Measurements from ENCODE around the gene IL19.

The IL19 gene

GRCh38 chr1:206800411-206800810 is 29.8 kb downstream of the IL19 start:
- no peak for DNase-seq (ENCODE audit: low read depth in 2 of 2)

GRCh38 chr1:206800891-206801290 is 30.3 kb downstream of the IL19 start:
- DNase-seq (ENCODE audit: low read depth in 2 of 2), result no peak

- no peak for DNase-seq (ENCODE audit: low read depth in 2 of 2)
Measured at GRCh38 chr1:206801467-206801866, 30.9 kb downstream of the IL19 start.

- DNase-seq (ENCODE audit: low read depth in 2 of 2), result no peak
Measured at GRCh38 chr1:206802401-206802800, 31.8 kb downstream of the IL19 start.

DNA sequence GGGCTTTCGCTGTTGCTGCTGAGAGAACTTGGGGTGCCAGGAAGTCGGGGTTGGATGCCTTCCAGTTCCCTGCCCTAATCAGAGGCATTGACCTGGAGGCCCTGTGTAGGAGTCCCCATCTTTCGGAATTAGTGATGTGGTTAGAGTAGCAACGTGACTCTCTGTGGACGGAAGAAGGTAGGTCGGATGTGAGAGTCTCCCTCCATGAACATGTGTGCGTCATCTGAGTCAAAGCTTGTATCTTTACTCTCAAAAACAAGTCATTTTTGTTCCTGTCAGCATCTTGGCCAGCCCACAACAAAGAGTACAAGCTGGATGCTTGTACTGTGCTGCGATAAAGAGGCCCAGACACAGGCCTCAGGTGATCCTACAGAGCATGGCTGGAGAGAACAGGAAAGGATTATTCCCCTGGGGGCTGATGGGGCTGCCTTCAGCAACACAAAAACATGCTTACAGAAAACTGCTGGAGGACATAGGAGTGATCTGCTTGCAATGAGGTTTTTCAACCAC is 32.7 kb downstream of the IL19 start:
- peak; percentile 47 to 55 for DNase-seq (ENCODE audit: low read depth in 2 of 2)

DNA sequence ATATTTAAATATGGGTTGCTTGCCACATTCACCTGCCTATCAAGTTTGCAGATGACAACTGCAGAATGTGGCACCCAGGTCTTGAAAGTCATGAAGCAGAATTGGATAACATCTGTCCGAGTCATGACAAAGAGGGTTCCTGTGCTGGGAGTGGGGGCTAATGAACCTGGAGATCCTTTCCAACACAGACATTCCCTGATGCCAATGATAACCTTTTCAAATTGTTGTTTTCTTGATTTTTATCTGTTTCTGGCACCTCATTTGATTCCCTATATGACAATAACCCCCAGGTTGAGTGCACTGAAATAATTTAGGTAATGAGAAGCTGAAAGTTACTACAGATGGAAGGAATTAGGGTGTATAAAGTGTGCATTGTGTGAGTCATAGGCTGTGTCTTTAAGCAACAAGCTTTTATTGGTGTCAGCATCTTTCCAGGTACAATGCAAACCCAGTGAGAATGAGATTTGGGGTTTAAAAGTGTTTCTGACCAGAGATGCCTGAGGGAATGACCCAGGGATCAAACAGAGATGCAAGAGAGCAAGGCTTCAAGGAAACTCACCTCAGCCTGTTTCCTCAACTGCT is 33.7 kb downstream of the IL19 start:
- DNase-seq (ENCODE audit: low read depth in 2 of 2), result no peak

DNA sequence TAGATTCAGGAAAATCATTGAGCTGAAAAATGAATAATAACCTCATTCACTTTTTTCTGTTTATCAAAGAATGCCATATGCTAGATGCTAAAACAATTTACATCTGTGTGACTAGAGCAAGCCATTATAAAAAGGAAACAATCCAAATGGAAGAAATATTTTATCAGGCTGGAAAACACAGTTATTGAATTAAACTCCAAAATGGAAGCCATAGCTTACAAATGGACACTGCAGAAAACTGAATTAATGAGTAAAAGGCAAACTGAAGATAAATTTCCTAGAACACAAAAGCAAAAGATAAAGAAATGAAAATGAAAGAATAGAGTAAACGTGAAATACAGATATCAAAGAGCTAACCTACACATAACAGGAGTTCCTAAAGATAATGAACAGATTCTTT is 34.8 kb downstream of the IL19 start:
- DNase-seq (ENCODE audit: low read depth in 2 of 2), result no peak

GRCh38 chr1:206808615-206809014 is 38.0 kb downstream of the IL19 start:
- no peak for DNase-seq (ENCODE audit: low read depth in 2 of 2)

DNA sequence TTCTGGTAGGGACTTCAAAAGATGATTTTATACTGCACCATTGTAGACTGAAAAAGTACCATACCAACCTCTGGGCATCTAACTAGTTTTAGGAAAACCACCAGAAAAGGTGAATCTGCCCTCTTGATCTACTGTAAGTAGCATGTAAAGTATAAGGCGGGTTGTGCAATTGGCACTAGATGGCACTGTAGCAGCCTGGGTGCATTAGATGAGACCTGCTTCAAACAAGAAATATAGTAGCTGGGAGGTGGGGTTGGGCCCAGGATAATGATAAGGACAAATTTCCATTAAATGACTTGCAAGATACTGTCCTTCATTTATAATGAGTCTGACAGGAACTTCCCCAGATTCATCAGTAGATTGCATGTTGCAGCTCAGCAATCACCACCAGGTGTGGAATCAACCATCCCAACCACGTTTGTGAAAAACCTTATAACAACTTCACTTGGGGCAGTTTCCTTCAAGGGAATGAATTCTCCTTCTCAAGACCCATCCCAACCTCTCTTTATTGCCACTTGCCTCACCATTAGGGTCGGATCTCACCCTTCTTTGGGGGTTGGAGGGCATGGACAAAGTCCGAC is 39.0 kb downstream of the IL19 start:
- DNase-seq (ENCODE audit: low read depth in 2 of 2), result no peak

- DNase-seq (ENCODE audit: low read depth in 2 of 2), result no peak
Measured at GRCh38 chr1:206812471-206812870, 41.9 kb downstream of the IL19 start.

DNA sequence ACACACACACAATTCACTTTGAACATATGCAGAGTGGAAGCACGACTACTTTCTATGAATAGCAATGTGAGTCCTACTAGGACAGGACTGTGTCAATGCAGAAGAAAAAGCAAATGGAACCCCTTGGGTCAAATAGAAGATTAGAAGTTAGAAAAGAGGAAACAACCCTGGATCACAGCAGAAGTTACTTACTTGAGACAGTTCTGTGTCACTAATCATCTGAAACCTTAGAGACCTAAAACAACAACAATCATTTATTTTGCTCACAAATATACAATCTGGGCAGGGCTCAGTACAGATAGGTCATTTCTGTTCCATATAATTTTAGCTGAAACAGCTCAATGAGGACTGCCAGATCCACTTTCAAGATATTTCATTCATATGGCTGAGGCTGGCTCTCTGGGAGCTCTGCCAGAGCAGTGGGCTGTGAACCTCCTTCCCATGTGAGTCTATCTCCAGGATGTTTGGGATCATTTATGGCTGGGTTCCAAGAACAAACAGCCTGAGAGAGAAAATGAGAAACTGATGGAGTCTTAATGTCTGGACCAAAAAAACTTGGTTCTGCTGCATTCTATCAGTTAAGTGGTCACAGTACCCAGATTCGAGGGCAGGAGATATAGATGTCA is 44.3 kb downstream of the IL19 start:
- no peak for DNase-seq (ENCODE audit: low read depth in 2 of 2)

GRCh38 chr1:206816390-206817287 is 46.1 kb downstream of the IL19 start:
- DNase-seq (ENCODE audit: low read depth in 2 of 2), result no peak

- no peak for DNase-seq (ENCODE audit: low read depth in 2 of 2)
Measured at GRCh38 chr1:206821493-206821892, 50.9 kb downstream of the IL19 start.

DNA sequence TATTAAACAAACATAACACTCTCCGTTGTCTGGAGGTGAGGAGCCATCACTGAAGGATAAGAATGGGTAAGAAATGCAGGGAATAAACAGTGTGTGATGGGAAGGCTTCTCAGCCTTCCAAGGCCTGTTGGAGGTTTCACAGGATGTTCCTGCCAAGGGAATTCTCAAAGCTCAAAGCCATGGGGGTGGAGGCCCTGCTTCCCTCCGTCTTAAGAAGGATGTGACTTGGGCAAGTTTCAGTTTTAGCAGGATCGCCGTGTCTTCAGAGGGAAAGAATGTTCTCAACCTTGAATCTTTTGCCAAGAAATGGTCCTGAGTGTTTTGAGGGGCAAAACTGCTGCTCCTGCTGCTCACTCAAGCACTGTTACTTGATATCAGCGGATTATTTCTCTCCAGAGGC is 53.2 kb downstream of the IL19 start:
- no peak for DNase-seq (ENCODE audit: low read depth in 2 of 2)

- no peak for DNase-seq (ENCODE audit: low read depth in 2 of 2)
Measured at GRCh38 chr1:206824331-206824730, 53.8 kb downstream of the IL19 start.

- no peak for DNase-seq (ENCODE audit: low read depth in 2 of 2)
Measured at GRCh38 chr1:206826394-206826793, 55.8 kb downstream of the IL19 start.

DNA sequence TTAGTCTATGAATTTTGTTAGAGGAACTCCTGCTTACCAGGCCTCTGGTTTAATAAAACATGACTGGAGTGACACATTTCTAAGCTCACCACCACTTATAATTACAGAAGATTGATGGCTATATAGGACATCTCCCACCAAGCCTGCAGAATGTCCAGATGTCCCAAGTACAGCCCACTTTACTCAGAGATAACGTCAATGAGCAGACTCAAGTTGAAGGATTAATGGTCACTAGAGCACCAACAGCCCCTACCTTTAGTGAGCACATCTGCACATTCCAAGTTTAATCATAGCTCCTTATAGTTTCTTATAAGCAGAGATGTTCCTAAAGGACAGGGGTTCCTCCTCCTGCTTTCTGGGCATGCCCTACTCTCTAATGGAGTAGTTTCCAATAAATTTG is 57.5 kb downstream of the IL19 start:
- no peak for DNase-seq (ENCODE audit: low read depth in 2 of 2)

- DNase-seq (ENCODE audit: low read depth in 2 of 2), result no peak
Measured at GRCh38 chr1:206828765-206829164, 58.2 kb downstream of the IL19 start.

- no peak for DNase-seq (ENCODE audit: low read depth in 2 of 2)
Measured at GRCh38 chr1:206829282-206829681, 58.7 kb downstream of the IL19 start.

DNA sequence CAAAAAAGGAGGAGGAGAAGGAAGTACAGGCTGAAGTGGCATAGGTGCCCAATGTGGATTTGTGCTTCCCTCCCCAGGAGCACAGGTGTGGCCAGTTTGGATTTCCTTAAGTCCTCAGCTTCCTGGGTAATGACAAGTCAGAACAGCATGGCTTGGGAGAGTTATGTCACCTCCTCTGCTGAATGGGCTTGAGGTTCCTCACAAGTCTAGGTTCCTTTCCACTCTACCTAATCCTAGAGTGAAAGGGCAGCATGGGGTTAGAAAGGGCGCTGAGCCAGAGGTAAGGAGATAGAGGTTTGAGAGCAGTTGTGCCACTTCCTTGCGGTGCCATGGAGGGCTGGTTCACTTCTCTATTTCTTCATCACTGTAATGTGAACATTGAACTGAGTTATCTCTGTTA is 59.3 kb downstream of the IL19 start:
- no peak for DNase-seq (ENCODE audit: low read depth in 2 of 2)

DNA sequence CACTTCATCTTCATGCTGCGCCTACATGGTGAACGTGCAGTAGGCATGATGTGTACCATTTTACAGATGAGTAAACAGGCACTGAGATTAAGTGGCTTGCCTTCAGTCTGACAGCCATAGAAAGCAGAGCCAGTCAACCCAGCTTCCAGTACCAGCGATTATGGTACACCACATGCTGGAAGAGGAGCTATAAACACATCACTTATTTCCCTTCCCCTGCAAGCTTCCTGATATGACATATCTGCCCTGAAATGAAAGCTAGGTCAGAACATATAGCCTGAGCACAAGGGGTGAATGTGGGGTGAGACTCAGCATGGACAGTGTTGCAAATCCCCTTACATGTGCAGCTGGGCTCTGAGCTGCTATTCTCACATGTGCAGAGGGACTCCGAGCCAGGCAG is 61.1 kb downstream of the IL19 start:
- no peak for DNase-seq (ENCODE audit: low read depth in 2 of 2)

- no peak for DNase-seq (ENCODE audit: low read depth in 2 of 2)
Measured at GRCh38 chr1:206832352-206832880, 61.8 kb downstream of the IL19 start.

Data from activated CD4-positive, alpha-beta T cell treated with anti-CD3 and anti-CD28 coated beads for 24 hours (primary cell).